Measurements from ENCODE around the gene DAP.
"Not testable (repeated sequence)": the region's sequence is repeated elsewhere in the genome, so short reads cannot be mapped to it uniquely, and the experiment has no call there.

The DAP gene

GRCh38 chr5:10667431-10668057 lies 93.5 kb downstream of the DAP start:
- no peak for DNase-seq

DNA sequence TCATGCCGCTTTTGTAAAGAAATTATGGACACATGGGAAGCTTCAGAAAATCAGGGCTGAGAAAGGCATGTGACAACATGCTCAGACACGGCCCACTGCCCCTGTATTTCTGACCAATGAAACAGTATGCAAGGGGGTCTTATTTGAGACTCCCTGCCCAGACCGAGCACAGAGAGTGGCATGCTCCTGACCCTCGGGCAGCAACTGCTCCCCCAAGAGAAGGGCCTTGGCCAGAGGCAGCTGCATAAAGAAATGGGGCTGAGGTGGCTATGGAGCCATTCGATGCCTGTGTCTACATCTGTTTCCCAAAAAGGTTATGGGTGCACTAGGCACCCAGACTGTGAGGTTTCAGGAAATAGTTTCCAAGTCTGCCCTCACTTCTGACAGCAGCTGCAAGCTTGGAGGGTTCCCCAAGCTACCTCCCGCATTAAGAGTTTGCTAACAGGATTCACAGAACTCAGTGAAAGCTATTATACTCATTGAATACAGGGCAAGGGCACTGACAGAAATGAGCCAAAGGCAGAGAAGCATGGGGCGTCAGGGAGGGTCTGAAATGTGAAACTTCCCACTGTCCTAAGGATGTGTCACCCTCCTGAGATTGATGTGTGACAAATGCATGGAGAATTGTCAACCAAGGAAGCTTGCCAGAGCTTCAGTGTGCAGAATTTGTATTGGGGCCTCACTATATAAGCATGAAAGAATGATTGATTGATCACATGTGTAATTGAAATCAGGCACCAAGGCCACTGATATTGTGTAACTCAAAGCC lies 94.3 kb downstream of the DAP start:
- DNase-seq, result no peak

GRCh38 chr5:10665799-10666198 lies 95.2 kb downstream of the DAP start:
- DNase-seq, result no peak

GRCh38 chr5:10664180-10664769 lies 96.8 kb downstream of the DAP start:
- DNase-seq, result not testable (repeated sequence)

DNA sequence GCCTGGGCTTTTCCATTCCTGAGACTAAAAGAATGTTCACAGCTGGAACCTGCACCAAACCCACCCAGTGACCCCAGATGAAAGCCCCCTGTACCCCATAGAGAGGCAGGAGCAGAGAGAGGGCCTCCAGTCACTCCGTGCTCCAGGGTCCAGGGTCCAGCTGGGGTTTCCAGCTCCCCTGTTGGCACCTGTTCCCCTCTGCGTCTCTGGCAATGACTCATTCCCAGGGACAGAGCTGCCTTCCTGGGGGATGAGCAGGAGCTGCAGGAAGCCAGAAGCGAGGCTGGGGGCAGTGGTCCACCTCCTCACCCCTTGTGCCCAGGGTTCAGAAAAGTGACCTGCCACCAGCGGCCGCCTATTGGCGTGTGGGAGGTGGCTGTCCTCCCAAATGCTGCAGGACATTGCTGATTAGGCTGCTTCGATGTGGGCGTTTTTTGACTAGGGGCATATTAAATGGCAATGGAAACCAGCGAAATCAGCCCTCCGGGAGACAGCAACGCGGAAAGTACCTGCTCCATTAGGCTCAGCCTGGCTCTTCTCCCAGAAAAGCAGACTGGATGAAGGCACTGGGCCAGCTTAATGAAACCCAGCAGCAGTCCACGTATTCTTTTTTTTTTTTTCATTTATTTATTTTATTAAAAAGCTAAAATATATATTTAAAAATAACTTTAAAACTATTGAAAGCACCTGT lies 97.4 kb downstream of the DAP start:
- no peak for DNase-seq

GRCh38 chr5:10662661-10663488 lies 98.2 kb downstream of the DAP start:
- DNase-seq, result no peak

- no peak for DNase-seq
Observed at GRCh38 chr5:10662083-10662482, 99.0 kb downstream of the DAP start.

GRCh38 chr5:10661401-10661800 lies 99.6 kb downstream of the DAP start:
- no peak for DNase-seq

GRCh38 chr5:10660720-10661387 lies 100.2 kb downstream of the DAP start:
- no peak for DNase-seq

DNA sequence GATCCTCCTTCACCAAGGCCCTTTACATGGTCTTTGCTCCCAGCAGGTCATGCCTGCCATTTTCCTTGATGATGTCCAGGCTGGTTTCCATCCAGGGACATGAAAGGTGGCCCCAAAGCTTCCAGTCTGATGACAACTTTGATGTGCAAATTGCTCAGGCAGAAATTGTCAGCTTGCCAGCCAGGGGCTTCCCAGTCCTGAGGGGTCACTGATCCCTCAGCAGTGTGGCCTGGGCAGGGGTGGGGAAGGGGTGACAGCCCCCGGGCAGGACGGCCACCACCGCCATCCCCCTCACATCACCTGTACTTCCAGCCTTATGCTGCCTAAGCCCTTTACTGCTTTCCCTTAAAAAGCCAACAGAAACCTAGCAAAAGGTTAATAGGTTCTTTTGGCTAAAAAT lies 100.9 kb downstream of the DAP start:
- no peak for DNase-seq

- DNase-seq, result no peak
Observed at GRCh38 chr5:10658265-10658664, 102.8 kb downstream of the DAP start.

DNA sequence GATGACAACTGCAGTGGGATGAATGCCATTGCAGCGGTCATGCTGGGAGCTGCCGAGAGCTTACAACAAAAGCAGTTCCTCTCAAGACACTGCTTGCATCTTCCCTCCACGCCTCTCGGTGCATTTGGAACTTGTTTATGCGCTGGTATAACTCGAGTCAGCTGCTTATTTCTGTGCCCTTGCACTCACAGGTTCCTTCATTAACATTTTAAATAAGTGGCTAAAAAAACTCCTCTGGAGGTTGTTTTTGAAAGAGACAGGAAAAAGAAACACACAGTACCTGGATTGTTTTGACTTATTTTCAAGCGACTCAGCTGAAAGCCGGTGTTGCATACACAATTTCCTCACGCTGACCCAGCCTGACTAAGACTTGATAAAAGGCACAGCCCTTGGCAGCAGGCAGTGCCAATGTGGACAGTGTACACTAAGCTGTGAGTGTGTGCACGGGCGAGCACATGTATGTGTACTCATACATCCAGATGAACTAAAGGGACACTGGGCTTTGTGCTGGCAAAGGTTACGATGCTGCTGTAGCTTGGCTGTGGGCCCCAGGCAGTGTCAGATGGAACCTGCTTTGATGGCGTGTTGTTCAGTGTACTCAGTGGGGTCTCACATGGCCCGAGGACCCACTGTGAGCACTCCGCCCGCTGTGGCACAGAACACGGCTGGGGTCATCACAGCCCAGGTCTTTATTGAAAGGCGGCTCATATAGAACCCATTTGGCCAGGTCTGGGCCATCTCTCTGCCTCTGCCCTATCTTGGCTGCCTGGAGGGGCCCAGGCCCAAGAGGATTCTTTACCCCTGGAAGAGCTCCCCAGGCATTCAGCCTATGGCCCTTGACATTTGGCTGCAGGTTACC lies 104.8 kb downstream of the DAP start:
- no peak for DNase-seq

DNA sequence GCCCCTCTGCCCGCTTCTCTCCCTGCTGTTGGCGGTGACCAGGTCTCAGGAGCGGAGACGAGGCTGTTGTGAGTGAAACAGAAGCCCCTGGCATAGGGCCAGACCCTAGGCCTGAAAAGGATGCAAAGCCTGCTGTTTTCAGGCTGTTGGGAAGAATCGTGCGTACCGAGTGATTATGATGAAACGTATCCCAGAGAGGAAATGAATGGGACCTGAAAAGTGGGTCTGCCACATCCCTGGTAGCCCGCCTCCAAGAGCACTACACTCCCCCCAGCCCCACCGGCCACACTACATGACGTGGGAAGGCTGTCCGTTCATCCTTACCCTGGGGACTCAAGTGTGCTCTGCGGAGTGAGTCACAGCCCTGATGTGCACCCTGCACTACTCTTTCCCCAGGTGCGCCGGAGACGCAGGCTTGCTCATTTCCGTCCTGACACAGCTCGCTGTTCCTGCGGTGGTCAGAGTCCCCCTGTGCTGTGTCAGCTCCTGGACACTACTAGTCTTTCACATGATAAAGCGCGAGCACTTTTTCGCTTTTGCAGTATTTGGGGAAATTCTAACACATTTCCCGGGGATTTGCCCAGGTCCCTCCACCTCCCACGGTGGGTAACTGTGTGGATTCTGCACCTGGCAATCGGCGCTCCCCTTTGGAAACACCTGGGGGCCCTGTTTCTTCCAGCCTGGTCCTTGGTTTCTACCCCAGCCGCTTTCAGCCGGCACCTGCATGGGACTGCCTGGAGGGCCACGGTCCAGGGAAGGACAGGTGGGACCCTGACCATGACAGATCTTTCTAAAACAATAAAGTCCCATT lies 105.7 kb downstream of the DAP start:
- DNase-seq, result no peak

DNA sequence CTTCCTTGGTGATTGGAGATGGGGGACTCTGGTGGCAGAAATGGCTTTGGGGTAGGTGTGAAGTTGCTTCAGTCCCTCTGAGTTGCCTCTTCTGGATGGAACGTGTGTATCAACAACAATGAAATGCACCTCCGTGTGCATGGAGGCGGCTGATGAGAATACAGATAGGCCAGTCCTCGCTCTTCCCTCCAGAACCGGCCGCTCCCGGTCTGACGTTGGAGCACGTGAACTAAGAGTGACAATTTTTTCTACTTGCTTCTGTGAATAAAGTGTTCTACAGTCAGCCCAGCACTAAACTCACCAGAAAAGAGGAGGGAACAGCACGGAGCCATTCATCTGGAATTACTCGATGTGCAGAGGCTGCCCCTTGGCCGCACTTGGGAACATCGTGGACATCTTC lies 106.5 kb downstream of the DAP start:
- no peak for DNase-seq

DNA sequence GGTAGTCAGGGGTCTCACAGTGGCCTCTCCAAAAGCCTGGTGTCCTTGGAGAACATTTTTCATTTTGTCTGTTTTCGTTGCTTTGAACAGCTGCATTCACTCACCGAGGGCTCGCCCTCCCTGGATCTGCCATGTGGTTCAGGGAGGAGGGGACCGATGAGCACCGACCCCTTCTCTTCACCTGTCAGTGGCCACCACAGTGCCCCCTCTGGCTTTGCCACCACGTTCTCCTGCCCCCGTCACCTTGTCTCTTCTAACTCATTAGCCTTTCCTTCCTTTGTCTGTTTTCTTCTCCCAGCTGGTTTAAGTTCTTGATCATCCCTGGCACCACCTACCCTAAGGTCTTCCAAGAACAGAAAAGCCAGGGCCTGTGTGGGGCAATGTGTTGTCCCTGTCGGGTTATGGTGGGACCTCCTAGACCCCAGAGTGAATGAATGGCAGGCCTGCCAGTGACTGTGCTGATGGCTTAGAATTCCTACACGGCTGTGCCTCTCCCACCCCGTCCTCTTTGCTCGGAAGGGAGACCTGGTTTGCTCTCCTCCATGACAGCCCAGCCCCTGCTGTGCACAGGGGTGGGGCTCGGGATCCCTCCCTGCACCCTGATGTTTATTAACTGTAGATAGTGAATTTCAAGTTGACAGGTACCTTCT lies 107.2 kb downstream of the DAP start:
- no peak for DNase-seq

GRCh38 chr5:10653043-10653442 lies 108.0 kb downstream of the DAP start:
- no peak for DNase-seq

GRCh38 chr5:10652606-10653005 lies 108.4 kb downstream of the DAP start:
- no peak for DNase-seq

GRCh38 chr5:10652151-10652550 lies 108.9 kb downstream of the DAP start:
- no peak for DNase-seq

DNA sequence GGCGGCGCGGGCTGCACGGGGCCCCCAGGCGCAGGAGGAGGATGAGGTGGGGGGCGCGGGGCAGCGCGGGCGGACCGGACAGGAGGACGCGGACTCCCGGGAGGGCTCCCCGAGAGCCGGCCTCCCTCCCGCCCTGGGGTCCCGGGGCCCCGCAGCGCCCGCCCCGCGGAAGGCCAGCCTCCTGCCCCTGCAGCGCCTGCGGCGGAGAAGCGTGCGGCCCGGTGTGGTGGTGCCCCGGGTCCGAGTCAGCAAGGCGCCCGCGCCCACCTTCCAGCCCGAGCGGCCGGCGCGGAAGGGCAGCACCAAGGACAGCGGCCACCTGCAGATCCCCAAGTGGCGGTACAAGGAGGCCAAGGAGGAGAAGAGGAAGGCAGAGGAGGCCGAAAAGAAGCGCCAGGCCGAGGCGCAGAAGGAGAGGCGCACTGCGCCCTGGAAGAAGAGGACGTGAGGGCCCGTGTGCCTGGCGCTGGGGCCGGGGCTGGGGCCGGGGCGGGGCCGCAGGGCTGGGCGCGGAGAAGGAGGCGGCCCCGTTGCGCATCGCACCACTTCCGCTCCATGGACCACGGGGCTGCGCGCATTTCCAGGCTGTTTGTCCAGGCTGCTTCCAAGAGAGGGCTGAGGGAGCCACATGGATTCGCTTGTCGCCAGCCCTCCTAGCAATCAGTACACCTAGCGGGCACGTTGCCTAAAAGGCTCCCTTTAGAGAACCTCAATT lies 111.2 kb downstream of the DAP start:
- no peak for DNase-seq

Measured in stimulated activated CD4-positive, alpha-beta T cell treated with anti-CD3 and anti-CD28 coated beads, Interleukin-4, amount 100 ng/mL, for 1 hour (primary cell).